RPMI7951 (cell line): Measurements from ENCODE around the gene CLTCL1. TPM values are rescaled to one million over a fixed set of nuclear protein-coding genes. Genes with fewer than 3 reads are reported as not detected.
"Not testable (repeated sequence)": the region's sequence is repeated elsewhere in the genome, so short reads cannot be mapped to it uniquely, and the experiment has no call there.

Experiments used
- DNase-seq: peaks from one replicate; pipeline ENCODE4 v3.0.0-alpha.2; 2012; ENCODE audit warnings: low read depth
- total RNA-seq: library from RNA; depleted of rRNA; stranded (reverse); fragments of >200 nt; shearing (Covaris generic); gene quantifications from 2 replicates; pipeline ENCODE4 v1.2.3, GENCODE V29; 2014

Gene CLTCL1
- total RNA-seq, 1 experiment from 2014 or later: 3.1 TPM

- no peak for DNase-seq
These were observed 115.3 kb downstream of the CLTCL1 start for GRCh38 chr22:19176175-19176643.

GRCh38 chr22:19175602-19176174, 115.8 kb downstream of the CLTCL1 start:
- no peak for DNase-seq

DNA sequence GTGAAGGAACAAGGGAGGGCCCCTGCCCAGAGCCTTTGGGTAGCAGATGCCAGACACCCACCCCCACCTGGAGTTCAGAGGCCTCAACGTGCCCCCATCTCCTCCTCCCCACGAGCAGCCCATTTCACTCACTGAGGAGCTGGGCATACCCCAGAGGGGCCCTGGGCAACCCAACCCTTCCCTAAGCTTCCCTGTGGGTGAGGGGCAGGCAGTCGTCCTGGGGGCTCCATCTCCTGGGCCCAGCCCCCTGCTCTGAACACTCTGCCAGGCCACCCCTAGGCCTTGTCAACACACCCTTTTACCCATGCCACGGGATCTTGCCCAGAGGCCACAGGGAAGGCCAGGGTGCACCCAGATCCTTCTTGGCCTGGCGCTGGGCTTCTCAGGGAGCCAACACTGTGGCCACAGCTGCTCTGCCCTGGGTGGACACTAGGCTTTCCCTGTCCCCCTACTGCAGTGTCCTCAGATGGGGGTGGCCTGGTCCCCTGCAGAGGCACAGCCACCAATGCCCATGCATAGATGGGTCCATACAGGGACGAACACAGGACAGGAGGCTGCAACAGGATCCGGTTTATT, 116.4 kb downstream of the CLTCL1 start:
- DNase-seq: no peak

DNA sequence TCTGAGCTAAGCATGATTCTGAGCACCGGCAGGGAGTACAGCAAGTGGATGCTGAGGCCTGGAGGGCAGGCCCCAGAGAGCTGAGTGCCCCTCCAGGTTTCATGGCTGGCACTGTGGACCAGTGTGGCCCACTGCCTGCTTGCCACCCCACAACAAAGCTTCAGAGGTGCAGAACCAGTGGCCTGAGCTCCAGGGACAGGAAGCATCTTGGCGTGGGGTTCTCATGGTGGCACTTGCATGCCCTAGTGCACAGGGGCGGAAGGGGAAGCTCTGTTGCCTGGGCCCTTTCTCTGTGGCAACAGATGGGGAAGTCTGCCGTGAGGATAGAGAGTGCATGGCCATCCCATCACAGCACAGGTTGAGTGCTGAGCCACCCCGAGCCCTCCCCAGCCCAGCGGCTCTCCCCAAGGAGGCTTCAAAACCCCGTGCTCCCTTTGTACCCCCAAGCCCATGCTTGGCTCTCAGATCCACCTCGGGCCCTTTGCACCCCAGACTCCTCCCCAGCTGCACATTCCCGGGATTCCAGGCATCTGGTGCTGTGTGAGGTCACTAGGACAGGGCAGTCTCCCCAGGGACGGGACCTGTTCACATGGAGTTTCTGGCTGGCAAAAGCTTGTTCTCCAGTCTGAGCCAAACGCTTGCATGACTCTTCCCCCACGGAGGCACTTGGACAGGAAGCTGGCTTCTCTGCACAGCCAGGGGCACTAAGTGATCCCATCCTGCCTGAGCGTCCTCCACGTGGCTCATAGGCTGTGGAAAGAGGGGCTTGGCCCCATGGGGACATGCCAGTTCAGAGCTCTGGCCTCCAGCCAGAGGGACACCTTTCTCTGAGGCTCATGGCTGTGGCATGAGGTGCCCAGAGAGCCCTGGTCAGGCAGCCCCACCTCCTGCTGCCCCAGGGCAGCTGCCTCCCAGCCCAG, 117.2 kb downstream of the CLTCL1 start:
- peak; percentile 68 for DNase-seq

DNA sequence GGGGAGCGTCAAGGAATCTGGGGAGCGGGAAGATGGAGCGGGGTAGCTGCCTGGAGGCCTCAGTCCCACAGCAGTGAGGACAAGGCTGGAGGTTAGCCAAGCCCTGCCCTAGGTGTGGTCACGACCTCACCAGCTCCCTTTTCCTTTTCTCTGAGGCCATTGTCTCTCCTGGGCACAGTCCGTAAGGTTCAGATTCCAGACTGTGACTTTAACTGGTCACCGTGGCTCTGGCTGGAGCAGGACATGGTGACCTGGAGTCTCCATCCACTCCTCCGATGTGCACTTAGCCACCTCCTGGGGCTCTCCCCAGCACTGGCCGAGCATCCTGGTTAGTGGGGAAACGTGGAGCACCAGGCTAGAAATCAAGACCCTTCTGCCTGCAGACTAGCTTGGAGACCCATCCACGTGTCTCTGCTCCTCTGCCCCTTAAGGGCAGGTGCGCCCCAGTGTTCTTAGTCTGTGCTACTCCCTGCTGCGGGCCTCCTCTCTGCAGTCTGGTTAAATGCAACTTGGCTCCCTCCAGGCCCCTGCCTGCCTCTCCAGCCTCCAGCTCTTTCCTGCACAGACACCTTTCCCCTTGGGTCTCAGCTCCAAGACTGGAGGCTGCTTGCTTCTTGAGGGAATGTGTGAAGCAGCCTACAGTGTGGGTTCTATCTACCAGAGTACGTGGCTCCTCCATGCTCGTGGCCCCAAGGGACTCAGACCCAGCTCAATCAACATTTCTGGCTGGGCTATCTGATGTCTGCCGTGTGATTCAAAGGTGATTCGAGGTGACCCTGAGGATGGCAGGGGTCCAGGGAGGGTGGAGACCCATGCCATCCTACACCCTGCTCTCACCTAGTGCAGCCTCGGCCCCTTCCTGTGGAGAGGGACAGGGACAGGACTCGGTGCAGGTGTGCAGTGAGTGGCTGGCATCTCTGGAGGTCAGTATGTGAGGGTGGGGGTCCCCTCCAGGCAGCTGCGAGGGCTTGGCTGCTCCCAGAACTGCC, 118.2 kb downstream of the CLTCL1 start:
- DNase-seq: no peak

DNA sequence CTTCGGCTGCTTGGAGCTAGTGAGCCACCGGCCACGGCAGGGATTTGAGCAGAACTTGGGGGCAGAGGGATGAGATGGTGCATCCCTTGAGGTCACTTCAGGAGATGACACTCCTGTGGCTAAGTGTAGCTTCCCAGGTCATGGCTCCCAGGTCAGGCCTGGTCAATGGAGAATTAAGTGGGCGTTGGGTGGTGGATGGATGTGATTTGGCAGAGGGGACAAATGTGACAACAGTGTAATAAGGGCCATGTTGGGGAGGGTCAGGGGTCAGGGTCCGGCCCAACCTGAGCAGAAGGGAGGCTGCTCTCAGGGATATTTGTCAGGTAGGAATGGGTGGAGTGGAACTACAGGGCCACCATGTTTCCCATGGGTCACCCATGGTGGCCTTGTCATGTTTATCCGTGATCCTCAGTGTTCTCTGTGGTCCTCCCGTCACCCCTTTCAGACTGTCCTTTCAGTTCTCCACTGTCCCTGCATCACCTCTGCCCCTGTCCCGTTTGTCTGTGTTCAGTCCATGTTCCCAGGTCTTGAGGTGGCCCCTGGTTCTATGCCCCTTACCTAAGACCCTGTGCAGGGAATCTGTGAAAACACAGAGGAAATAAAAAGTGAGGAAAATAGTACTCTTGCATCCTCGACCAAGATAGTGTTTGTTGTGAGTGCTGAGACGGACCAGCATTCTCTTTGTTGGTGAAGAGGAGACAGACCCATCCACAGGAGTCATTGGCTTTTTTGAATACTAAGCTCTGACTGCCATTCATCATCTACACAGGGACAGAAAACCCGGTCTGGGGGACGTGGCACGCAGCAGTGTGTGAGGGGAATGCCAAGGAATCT, 119.1 kb downstream of the CLTCL1 start:
- DNase-seq: no peak

DNA sequence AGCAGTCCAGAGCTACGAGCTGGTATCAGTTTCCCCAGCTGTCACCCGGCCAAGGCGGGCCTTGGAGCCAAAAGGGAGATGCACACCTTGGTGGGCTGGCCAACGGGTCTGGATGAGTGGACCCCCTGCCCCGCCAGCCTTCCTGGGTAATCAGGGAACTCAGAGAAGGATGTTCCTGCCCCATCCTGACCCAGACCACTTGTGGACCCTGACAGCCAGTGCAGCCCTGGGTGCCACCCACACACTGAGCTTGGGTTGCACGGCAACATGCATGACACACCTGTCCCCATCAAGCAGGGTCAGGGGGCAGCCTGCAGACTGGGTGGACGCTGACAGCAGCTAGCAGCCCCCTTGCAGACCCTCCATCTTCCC, 121.6 kb downstream of the CLTCL1 start:
- no peak for DNase-seq

GRCh38 chr22:19169002-19169946, 122.2 kb downstream of the CLTCL1 start:
- DNase-seq: no peak

DNA sequence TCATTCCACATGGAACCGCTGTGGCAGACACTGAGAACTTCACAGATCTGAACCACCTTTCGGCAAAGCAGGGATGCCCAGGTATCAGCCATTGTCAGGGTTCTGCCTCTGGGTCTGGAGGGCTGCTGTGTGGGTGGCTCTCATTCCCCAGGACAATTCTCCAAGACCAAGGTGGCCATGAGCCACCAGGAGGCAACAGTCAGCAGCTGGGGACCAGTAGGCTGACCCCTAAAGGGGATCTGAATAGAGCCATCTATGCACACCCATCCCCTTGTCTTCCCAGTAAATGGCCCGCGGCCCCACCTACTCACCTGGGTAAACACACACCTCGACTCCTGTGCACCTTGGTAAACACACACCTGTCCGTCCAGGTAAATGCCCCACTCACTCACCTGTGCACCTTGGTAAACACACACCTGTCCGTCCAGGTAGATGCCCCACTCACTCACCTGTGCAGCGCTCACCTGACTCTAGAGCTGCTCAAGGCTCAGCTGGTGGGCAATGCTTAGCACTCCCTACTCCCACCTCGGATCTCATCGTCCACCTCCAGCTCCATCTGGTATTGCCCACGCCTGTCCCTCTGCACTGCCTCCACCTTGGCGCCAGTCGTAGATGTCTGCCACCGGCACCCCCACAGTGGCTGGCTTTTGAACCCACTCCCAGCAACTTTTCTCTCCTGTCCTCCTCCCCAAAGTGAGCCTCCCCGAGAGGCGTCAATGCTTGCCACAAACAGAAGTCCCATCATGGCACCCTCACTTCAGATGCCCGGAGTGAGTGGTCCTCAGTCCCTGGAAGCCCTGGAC, 123.2 kb downstream of the CLTCL1 start:
- no peak for DNase-seq

DNA sequence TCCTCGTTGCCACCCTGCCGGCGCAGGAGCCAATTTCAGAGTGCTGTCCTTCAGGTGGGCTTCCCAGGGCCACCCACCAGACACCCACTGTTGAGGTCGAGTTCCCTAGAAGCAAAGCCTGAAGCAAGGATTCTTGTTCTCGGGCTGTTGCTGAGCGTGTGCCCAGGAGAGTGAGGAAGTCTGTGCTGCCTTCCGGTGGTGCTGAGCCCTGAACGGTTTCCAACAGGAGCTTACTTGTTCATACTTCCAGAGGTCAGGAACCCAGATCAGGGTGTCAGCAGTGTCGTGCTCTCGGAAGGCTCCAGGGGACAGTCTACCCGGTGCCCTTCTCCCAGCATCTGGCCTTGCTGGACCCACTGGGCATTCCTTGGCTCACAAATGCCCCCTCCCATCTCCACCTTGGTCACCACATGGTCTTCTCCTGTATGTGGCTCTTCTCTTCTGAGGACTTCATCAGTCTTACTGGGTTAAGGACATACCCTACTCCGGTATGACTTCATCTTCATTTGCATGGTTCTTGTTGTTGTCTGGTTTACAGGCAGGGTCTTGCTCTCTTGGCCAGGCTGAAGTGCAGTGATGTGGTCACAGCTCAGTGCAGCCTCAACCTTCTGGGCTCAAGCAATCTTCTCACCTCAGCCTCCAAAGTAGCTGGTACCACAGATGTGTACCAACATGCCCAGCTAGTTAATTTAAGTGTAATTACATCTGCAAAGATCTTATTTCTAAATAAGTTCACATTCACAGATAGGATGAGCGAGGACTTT, 124.2 kb downstream of the CLTCL1 start:
- no peak for DNase-seq

GRCh38 chr22:19166421-19166820, 125.1 kb downstream of the CLTCL1 start:
- DNase-seq: no peak

DNA sequence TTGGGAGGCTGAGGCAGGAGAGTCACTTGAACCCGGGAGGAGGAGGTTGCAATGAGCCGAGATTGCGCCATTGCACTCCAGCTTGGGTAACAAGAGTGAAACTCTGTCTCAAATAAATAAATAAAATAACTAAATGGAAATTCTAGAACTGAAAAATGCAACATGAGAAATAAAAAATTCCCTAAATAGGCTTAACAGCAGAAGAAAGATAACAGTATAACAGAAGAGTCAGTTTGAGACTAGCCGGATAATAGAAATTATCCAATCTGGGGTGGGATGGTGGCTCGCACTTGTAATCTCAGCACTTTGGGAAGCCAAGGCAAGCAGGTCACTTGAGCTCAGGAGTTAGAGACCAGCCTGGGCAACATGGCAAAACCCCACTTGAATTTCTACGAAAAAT, 127.1 kb downstream of the CLTCL1 start:
- no peak for DNase-seq

DNA sequence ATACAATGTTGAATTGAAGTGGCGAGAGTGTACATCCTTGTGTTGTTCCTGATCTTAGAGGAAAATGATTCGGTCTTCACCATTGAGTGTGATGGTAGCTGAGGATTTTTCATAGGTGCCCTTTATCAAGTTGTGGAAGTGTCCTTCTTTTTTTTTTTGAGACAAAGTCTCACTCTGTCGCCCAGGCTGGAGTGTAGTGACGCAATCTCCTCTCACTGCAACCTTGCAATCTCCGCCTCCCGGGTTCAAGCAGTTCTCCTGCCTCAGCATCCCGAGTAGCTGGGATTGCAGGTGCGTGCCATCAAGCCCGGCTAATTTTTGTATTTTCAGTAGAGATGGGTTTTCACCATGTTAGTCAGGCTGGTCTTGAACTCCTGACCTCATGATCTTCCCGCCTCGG, 132.9 kb downstream of the CLTCL1 start:
- not testable (repeated sequence) for DNase-seq

DNA sequence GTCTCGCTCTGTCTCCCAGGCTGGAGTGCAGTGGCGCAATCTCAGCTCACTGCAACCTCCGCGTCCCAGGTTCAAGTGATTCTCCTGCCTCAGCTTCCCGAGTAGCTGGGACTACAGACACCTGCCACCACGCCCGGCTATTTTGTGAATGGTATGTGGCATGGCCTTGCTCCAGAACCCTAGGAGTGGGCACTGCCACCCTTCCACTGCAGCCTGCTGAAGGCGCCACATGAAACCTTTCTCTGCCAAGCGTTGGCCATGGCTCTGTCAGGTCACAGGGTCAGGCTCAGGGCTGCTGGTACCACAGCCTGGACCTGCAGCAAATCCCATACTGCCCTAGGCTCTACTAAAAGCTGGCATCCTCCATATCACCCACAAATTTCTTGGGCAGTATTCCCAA, 135.4 kb downstream of the CLTCL1 start:
- DNase-seq: not testable (repeated sequence)

GRCh38 chr22:19152942-19153883, 138.3 kb downstream of the CLTCL1 start:
- DNase-seq: no peak

- DNase-seq: no peak
These were observed 140.0 kb downstream of the CLTCL1 start for GRCh38 chr22:19151329-19152191.
